HG02798 (cell line): Measurements from ENCODE around the gene MTUS2.
"Not testable (repeated sequence)": the region's sequence is repeated elsewhere in the genome, so short reads cannot be mapped to it uniquely, and the experiment has no call there.

Experiments used
- ATAC-seq: cut with Tn5 transposase; IDR thresholded peaks from one replicate; pipeline ENCODE4 v1.9.1; 2021; ENCODE audit warnings: mild to moderate bottlenecking; ENCODE audit not compliant: unreplicated experiment, poor library complexity

The MTUS2 gene

DNA sequence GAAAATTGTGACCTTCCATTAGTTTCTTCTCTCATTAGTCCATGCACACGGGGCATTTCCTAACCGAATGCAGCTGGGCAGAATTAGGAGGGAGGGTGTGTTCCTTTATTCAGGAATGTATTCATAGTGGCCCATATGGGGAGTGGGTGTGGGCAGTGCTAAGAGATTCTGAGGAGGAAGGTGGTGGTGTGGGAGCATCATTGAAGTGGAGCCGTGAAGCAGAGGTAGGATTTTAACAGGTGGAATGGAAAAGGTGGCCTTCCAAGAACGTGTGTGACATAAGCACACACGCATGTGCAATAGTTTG is 134.2 kb downstream of the MTUS2 start:
- no peak for ATAC-seq

- no peak for ATAC-seq
These were observed 134.7 kb downstream of the MTUS2 start for GRCh38 chr13:28954810-28955209.

- ATAC-seq, result no peak
These were observed 135.3 kb downstream of the MTUS2 start for GRCh38 chr13:28955264-28955966.

- no peak for ATAC-seq
These were observed 137.9 kb downstream of the MTUS2 start for GRCh38 chr13:28958018-28958417.

DNA sequence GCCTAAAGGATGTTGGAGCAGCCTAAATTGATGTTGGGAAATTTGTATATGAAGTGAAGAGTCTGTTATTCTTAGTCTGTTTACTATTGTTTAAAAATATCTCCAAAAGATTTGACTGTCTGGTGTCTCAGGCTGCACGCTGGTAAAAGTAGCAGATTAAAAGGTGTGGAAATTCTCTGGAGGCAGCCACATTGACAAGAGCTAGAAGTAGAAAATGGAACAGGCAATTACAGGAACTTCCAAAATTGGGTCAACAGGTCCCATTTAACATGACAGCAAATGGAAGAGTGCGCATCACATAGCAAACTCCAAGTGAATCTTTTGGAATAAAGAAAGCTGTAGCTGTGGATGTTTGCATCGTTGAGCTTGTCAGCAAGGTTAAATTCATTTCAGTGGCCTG is 138.3 kb downstream of the MTUS2 start:
- no peak for ATAC-seq

DNA sequence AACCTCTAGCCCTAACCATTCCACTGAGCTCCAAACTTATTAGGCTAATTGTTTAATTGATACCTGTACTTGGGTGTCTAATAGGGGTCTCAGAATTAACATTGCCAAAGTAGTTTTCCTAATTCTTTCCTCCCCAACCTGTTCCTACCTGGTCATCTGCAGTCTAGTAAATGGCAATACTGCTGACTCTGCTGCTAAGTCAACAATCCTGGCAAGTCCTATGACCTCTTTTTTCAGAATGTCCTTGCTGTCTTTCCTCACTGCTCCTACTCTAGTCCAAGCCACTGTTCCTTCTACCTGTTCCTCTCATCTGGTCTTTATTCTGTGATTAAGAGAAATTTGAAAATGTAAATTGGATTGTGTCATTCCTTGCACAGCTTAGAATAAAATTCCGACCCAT is 143.9 kb downstream of the MTUS2 start:
- ATAC-seq, result no peak

DNA sequence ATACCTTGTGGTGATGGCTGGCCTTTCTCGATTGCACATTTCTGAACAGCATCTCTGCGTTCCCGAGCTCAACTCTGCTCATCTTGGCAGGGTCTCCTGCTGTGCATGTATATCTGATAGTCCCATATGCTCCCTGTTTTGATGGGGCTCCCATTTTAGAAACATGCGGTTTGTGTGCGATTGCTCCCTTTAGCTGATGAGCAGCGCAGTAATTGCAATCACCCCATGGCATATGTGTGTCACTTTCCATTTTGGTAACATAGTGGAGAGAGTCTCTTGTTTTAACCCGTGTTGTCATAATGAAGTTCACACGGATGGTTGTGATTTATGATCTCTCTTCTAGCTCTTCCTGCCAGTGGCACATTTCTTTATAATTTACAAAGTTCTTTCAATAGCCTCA is 144.7 kb downstream of the MTUS2 start:
- ATAC-seq, result no peak

DNA sequence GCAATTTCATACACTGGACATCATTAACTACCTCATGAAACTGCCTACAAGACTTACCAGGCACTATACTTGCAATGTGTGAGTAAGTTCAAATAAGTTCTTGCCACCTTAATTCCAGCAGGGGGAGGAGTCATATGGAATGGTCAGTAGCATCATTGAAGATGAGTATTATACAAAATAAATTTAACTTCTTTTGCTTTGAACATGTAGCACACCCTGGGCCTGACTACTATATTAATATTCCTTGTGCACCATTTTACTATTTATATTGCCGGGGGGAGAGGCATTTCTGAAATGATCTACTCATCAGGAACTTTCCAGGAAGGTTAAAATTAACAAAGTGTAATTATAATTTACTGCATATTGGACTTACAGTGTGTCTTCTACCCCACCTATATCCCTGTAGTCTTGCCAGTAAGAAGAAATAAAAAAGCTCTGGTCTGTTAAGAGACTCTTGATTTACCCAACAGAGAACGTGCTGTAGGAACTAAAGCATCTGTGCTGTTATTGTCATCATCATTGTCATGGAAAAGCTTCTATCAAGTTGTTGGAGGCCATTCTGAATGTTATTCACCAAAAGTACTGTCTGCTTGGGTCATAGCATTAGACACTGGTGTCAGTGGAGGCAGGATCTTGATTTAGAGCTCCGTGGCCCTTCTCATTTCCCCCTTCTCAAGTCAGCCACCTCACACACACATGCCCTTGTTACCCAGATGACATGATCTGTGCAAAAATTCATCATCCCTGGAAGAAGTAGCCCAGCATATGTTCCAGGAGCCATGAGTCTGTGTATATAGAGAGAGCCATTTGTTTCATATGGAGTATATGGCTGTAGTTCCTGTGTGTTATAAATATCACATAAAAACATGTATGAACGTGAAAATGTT is 147.1 kb downstream of the MTUS2 start:
- no peak for ATAC-seq

DNA sequence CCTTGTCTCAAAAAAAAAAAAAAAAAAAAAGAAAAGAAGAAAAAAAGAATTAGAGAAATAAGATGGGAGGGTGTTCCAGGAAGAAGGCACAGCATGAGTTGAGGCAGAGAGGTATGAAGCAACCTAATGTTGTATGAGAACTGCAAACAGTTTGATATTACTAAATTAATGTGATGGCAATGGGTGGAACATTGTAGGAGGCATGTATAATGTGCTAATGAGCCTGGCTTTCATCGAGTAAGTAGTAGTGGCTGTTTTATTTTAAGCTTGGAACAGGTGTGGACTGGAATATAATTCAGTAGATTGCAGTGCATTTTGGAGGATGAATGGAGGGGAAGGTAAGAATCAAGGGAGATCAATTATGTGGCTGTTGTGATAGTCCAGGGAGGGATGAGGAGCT is 156.1 kb downstream of the MTUS2 start:
- ATAC-seq, result no peak

- ATAC-seq, result no peak
These were observed 156.5 kb downstream of the MTUS2 start for GRCh38 chr13:28976636-28977035.

DNA sequence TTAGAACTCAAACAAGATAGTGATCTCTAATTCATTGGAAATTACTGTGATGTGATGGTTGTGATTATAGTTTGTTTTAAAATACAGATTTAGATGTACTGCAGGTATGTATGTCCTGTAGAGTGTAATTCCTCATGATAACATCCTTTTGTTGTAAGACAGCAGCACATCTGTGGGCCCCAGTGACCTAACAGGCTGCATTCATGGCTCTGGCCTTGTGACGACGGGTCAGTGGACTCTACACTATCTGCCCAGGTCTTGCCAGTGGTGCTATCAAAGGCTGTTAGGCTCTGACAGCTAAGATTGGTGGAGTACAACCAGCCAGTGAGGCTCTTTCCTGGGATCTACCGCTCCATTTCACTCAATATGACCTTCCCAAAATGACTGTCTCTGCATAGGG is 158.4 kb downstream of the MTUS2 start:
- no peak for ATAC-seq

GRCh38 chr13:28981530-28981929 is 161.4 kb downstream of the MTUS2 start:
- no peak for ATAC-seq

DNA sequence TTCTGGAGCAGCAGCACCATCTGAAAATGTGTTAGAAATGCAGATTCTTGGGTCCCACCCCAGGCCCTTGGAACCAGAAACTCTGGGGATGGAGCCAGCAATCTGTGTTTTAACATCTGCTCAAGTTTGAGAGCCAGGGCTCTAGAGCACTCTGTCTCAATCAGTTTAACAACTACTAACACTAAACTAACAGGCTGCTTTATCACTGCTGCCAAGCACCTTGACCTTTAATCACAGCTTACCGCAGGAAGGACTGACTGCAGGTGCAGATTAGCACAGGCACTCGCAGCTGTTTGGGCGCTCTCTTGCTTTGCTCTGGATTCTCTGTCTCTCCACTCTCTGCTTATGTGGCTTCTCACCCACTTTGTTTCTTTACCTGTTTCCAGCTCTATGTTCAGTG is 163.5 kb downstream of the MTUS2 start:
- no peak for ATAC-seq

DNA sequence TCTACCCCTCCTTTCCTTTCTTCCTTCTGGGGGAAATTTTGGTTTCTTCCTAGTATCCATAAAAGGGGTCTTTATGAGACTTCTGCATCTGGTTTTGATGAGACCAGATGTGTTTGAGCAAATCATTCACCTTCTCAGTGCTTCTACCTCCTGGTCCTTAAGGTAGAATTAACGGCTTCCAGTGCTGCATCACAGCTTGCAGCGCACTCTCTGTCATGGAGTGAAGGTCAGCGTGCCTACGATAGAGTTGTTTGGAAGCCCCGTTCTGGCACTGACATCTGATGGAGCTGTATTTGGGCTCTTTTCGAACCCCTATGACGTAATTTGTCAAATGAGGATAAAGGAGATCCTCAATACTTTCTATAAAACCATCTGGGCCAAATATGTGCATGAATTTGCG is 164.2 kb downstream of the MTUS2 start:
- no peak for ATAC-seq

GRCh38 chr13:28984825-28985224 is 164.7 kb downstream of the MTUS2 start:
- ATAC-seq, result no peak

DNA sequence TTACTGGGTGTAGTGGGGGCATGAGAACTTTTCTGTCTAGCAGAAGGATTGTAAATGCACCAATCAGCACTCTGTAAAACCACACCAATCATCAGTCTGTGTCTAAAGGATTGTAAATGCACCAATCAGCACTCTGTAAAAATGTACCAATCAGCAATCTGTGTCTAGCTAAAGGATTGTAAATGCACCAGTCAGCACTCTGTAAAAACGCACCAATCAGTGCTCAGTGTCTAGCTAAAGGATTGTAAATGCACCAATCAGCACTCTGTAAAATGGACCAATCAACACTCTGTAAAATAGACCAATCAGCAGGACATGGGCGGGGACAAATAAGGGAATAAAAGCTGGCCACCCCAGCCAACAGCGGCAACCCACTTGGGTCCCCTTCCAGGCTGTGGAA is 170.2 kb downstream of the MTUS2 start:
- not testable (repeated sequence) for ATAC-seq

DNA sequence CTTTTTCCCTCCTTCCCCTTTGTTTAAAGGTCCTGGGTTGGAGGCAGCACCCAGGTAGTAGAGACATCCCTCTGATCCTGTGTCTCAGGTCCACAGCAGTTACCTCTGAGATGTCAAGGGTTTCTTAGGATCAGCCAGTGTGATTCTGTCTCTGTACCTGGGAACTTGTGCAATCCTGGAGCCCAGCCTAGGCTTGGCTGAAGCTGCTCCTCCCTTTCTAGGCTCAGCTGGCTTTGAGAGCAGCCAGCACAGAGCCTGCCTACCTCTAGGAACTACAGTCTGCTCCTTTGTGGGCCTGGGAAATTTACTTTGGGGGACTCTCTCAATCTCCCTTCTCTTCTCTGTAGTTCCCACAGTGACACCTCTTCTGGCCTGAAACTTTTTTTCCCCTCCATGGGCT is 171.6 kb downstream of the MTUS2 start:
- no peak for ATAC-seq

DNA sequence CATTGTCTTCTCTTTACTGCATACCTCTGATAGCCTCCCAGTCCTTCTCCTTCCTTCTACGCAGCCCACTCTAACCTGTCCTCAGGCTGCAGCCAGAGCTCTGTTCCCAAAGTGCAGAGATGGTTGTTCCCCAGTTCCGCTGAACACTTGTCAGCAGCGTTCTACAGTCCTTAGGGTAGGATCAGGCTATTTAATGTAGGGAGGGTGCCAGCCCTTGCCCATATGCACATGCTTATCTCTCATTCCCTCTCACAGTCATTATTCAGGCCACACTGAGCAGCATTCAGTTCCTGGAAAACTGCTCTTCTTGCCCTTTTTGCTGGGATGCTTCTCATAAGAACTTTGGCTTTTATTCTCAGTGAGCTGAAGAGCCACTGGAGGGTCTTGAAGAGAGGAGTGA is 180.7 kb downstream of the MTUS2 start:
- no peak for ATAC-seq

DNA sequence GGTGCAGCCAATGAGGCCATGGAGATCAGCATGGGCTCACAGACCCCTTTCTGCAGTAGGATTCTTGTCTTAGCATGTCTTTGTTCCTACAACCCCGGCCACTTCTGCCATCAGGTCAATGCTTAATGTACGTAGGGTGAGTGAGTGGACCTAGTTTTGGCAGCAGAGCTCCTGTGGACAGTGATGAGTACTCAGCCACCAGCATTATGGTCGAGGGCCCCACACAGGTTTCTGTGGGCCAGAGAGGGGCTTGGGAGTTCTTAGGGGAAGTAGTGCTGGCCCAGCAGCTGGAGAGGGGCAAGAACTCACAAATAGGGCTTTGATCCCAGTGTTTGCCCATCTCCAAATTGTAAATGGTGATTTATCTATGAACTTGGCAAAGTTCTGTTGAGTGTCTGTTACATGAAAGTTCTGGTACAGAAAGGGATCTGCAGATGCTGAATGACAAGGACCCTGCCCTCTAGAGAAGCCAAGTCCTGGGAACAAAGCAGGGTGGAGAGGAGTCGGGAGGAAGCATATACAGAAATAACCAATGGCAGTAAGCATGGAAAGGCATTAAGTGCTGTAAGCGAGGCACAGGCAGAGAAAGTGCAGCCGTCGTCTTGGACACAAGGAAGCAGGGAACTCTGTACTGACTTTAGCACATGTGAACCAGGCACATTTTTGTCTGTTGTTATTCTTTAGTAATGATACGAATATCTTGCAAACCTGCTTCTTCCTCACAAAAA is 185.1 kb downstream of the MTUS2 start:
- ATAC-seq, result no peak

DNA sequence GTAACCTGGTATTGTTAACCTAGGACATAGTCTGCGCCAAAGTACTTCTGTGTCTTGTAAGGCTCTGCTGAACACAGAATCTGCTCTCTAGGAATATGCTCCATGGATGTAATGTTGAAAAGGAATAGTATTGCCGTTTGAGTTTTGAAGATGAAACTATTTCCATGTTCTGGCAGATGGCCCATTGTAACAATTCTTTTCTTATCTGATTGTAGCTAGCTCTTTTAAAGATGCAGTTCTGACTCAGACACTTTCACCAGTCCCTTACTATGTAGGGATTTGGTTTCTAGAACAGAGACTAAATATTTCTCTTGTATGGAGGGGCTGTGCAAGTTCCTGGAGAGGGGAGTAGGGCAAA is 185.6 kb downstream of the MTUS2 start:
- ATAC-seq, result no peak

- ATAC-seq, result no peak
These were observed 186.3 kb downstream of the MTUS2 start for GRCh38 chr13:29006359-29006850.
